HEK293 (cell line): ENCODE measurements around the gene ZNF555.
A peak's percentile ranks its signal among the peaks of the same experiment; 100 is the strongest.

Experiments used
- CTCF ChIP-seq: fragments of 450-650 bp; formaldehyde crosslinking; IDR thresholded peaks from 2 replicates; pipeline ENCODE4 v1.5.1; 2016; ENCODE audit warnings: missing biosample characterization, missing genetic modification characterization
- GLI4 ChIP-seq: fragments of 450-650 bp; formaldehyde crosslinking; IDR thresholded peaks from 2 replicates; pipeline ENCODE4 v1.5.1; 2016; ENCODE audit warnings: missing biosample characterization, missing genetic modification characterization
- HOXA7 ChIP-seq: sonication (generic); formaldehyde crosslinking; IDR thresholded peaks from 2 replicates; pipeline ENCODE4 v1.8.1; 2022; ENCODE audit warnings: missing genetic modification reagents, borderline replicate concordance
- INSM2 ChIP-seq: fragments of 450-650 bp; formaldehyde crosslinking; IDR thresholded peaks from 2 replicates; pipeline ENCODE4 v1.5.1; 2016; ENCODE audit warnings: missing biosample characterization, missing genetic modification characterization
- KLF9 ChIP-seq: fragments of 450-650 bp; formaldehyde crosslinking; IDR thresholded peaks from 2 replicates; pipeline ENCODE4 v1.5.1; 2016; ENCODE audit warnings: missing biosample characterization, missing genetic modification characterization, low read depth
- SCRT1 ChIP-seq: fragments of 450-650 bp; formaldehyde crosslinking; IDR thresholded peaks from 2 replicates; pipeline ENCODE4 v1.5.1; 2016; ENCODE audit warnings: missing biosample characterization, missing genetic modification characterization, borderline replicate concordance
- SP2 ChIP-seq: fragments of 450-650 bp; formaldehyde crosslinking; IDR thresholded peaks from 2 replicates; pipeline ENCODE4 v1.5.1; 2016; ENCODE audit warnings: missing biosample characterization, missing genetic modification characterization
- TRIM28 ChIP-seq: IDR thresholded peaks from 2 replicates; pipeline ENCODE4 v1.6.1; 2011; ENCODE audit warnings: low read length, control low read depth, borderline replicate concordance
- WT1 ChIP-seq: fragments of 450-650 bp; formaldehyde crosslinking; IDR thresholded peaks from 2 replicates; pipeline ENCODE4 v1.5.1; 2016; ENCODE audit warnings: missing biosample characterization, missing genetic modification characterization
- YY1 ChIP-seq: fragments of 450-650 bp; formaldehyde crosslinking; IDR thresholded peaks from 2 replicates; pipeline ENCODE4 v1.5.1; 2018; ENCODE audit warnings: missing biosample characterization, missing genetic modification characterization
- YY2 ChIP-seq: fragments of 450-650 bp; formaldehyde crosslinking; IDR thresholded peaks from 2 replicates; pipeline ENCODE4 v1.5.1; 2016; ENCODE audit warnings: missing biosample characterization, missing genetic modification characterization
- ZBTB8A ChIP-seq: fragments of 450-650 bp; formaldehyde crosslinking; IDR thresholded peaks from 2 replicates; pipeline ENCODE4 v1.5.1; 2016; ENCODE audit warnings: missing biosample characterization, missing genetic modification characterization
- ZFP41 ChIP-seq: fragments of 450-650 bp; formaldehyde crosslinking; IDR thresholded peaks from 2 replicates; pipeline ENCODE4 v1.5.1; 2016; ENCODE audit warnings: missing biosample characterization, missing genetic modification characterization, borderline replicate concordance
- ZIC2 ChIP-seq: fragments of 450-650 bp; formaldehyde crosslinking; IDR thresholded peaks from 2 replicates; pipeline ENCODE4 v1.5.1; 2016; ENCODE audit warnings: missing biosample characterization, missing genetic modification characterization
- ZNF133 ChIP-seq: fragments of 450-650 bp; formaldehyde crosslinking; IDR thresholded peaks from 2 replicates; pipeline ENCODE4 v1.5.1; 2016; ENCODE audit warnings: missing biosample characterization, missing genetic modification characterization
- ZNF157 ChIP-seq: fragments of 450-650 bp; formaldehyde crosslinking; IDR thresholded peaks from 2 replicates; pipeline ENCODE4 v1.5.1; 2016; ENCODE audit warnings: missing biosample characterization, missing genetic modification characterization
- ZNF169 ChIP-seq: fragments of 450-650 bp; formaldehyde crosslinking; IDR thresholded peaks from 2 replicates; pipeline ENCODE4 v1.5.1; 2016; ENCODE audit warnings: missing biosample characterization, missing genetic modification characterization
- ZNF174 ChIP-seq: fragments of 450-650 bp; formaldehyde crosslinking; IDR thresholded peaks from 2 replicates; pipeline ENCODE4 v1.5.0; 2017; ENCODE audit warnings: missing biosample characterization, mild to moderate bottlenecking, missing genetic modification characterization
- ZNF175 ChIP-seq: fragments of 450-650 bp; formaldehyde crosslinking; IDR thresholded peaks from 2 replicates; pipeline ENCODE4 v1.5.1; 2016; ENCODE audit warnings: missing biosample characterization, missing genetic modification characterization
- ZNF184 ChIP-seq: fragments of 450-650 bp; IDR thresholded peaks from 2 replicates; pipeline ENCODE4 v1.5.1; 2018; ENCODE audit warnings: missing biosample characterization, mild to moderate bottlenecking, missing genetic modification characterization
- ZNF19 ChIP-seq: fragments of 450-650 bp; formaldehyde crosslinking; IDR thresholded peaks from 2 replicates; pipeline ENCODE4; 2016; ENCODE audit warnings: missing biosample characterization, missing genetic modification characterization, low read depth
- ZNF362 ChIP-seq: fragments of 450-650 bp; formaldehyde crosslinking; IDR thresholded peaks from 2 replicates; pipeline ENCODE4 v1.5.1; 2016; ENCODE audit warnings: missing biosample characterization, missing genetic modification characterization
- ZNF544 ChIP-seq: fragments of 450-650 bp; formaldehyde crosslinking; IDR thresholded peaks from 2 replicates; pipeline ENCODE4 v1.5.0; 2017; ENCODE audit warnings: missing biosample characterization, missing genetic modification characterization
- ZNF670 ChIP-seq: fragments of 450-650 bp; formaldehyde crosslinking; IDR thresholded peaks from 2 replicates; pipeline ENCODE4 v1.5.1; 2016; ENCODE audit warnings: missing biosample characterization, missing genetic modification characterization, low read depth
- ZNF704 ChIP-seq: fragments of 450-650 bp; formaldehyde crosslinking; IDR thresholded peaks from 2 replicates; pipeline ENCODE4 v1.5.1; 2016; ENCODE audit warnings: missing biosample characterization, missing genetic modification characterization
- ZSCAN30 ChIP-seq: fragments of 450-650 bp; IDR thresholded peaks from 2 replicates; pipeline ENCODE4 v1.5.1; 2018; ENCODE audit warnings: missing biosample characterization, mild to moderate bottlenecking, missing genetic modification characterization, moderate library complexity
- TF ChIP-seq, protein P1 (sequence below): fragments of 450-650 bp; formaldehyde crosslinking; IDR thresholded peaks from 2 replicates; pipeline ENCODE4 v1.5.1; 2016; ENCODE audit warnings: missing biosample characterization, missing genetic modification characterization
- TF ChIP-seq, protein P2 (sequence below): fragments of 450-650 bp; IDR thresholded peaks from 2 replicates; pipeline ENCODE4 v1.5.1; 2018; ENCODE audit warnings: missing biosample characterization, missing genetic modification characterization
- TF ChIP-seq, protein P3 (sequence below): fragments of 450-650 bp; formaldehyde crosslinking; IDR thresholded peaks from 2 replicates; pipeline ENCODE4 v1.5.1; 2016; ENCODE audit warnings: missing biosample characterization, missing genetic modification characterization
- TF ChIP-seq, protein P4 (sequence below): fragments of 450-650 bp; formaldehyde crosslinking; IDR thresholded peaks from 2 replicates; pipeline ENCODE4 v1.5.1; 2016; ENCODE audit warnings: missing biosample characterization, missing genetic modification characterization

Gene ZNF555

GRCh38 chr19:2819540-2820111 lies 21.6 kb upstream of the ZNF555 start, which contains the start of gene ZNF554 (continued):
- TF ChIP-seq ZSCAN30 (tag by site-specific recombination) (peak; percentile 80; the same call in 1 of the 2 replicates), YY2 (tag by site-specific recombination) (peak; percentile 81), ZNF169 (0 out of 2 replicates have a peak, but pooled peaks have one; percentile 30), SP2 (peak; percentile 32), INSM2 (tag by site-specific recombination) (0 out of 2 replicates have a peak, but pooled peaks have one; percentile 50), SCRT1 (tag by site-specific recombination) (no peak), ZNF133 (tag by site-specific recombination) (no peak), ZNF670 (tag by site-specific recombination) (no peak), ZIC2 (tag by site-specific recombination) (peak; percentile 87), ZFP41 (tag by site-specific recombination) (no peak), ZNF157 (tag by site-specific recombination) (no peak), KLF9 (tag by site-specific recombination) (no peak), TRIM28 (no peak), ZNF544 (tag by site-specific recombination) (no peak), ZNF704 (tag by site-specific recombination) (no peak), YY1 (tag by site-specific recombination) (peak; percentile 55; the same call in 1 of the 2 replicates), CTCF (tag by site-specific recombination) (peak; percentile 100), HOXA7 (CRISPR knock-in tag) (no peak), WT1 (tag by site-specific recombination) (no peak), GLI4 (tag by site-specific recombination) (no peak), ZNF184 (peak; percentile 34; the same call in 1 of the 2 replicates), ZBTB8A (tag by site-specific recombination) (peak; percentile 56; the same call in 1 of the 2 replicates), ZNF174 (tag by site-specific recombination) (no peak), ZNF19 (tag by site-specific recombination) (0 out of 2 replicates have a peak, but pooled peaks have one; percentile 71), ZNF362 (tag by site-specific recombination) (no peak), ZNF175 (tag by site-specific recombination) (no peak)
- TF ChIP-seq, protein P1, sequence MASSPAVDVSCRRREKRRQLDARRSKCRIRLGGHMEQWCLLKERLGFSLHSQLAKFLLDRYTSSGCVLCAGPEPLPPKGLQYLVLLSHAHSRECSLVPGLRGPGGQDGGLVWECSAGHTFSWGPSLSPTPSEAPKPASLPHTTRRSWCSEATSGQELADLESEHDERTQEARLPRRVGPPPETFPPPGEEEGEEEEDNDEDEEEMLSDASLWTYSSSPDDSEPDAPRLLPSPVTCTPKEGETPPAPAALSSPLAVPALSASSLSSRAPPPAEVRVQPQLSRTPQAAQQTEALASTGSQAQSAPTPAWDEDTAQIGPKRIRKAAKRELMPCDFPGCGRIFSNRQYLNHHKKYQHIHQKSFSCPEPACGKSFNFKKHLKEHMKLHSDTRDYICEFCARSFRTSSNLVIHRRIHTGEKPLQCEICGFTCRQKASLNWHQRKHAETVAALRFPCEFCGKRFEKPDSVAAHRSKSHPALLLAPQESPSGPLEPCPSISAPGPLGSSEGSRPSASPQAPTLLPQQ (tag by site-specific recombination) = peak; percentile 68
- TF ChIP-seq, protein P2, sequence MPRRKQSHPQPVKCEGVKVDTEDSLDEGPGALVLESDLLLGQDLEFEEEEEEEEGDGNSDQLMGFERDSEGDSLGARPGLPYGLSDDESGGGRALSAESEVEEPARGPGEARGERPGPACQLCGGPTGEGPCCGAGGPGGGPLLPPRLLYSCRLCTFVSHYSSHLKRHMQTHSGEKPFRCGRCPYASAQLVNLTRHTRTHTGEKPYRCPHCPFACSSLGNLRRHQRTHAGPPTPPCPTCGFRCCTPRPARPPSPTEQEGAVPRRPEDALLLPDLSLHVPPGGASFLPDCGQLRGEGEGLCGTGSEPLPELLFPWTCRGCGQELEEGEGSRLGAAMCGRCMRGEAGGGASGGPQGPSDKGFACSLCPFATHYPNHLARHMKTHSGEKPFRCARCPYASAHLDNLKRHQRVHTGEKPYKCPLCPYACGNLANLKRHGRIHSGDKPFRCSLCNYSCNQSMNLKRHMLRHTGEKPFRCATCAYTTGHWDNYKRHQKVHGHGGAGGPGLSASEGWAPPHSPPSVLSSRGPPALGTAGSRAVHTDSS (tag by site-specific recombination) = no peak
- TF ChIP-seq, protein P3, sequence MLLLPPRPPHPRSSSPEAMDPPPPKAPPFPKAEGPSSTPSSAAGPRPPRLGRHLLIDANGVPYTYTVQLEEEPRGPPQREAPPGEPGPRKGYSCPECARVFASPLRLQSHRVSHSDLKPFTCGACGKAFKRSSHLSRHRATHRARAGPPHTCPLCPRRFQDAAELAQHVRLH (tag by site-specific recombination) = peak; percentile 47; the same call in 1 of the 2 replicates
- TF ChIP-seq, protein P4, sequence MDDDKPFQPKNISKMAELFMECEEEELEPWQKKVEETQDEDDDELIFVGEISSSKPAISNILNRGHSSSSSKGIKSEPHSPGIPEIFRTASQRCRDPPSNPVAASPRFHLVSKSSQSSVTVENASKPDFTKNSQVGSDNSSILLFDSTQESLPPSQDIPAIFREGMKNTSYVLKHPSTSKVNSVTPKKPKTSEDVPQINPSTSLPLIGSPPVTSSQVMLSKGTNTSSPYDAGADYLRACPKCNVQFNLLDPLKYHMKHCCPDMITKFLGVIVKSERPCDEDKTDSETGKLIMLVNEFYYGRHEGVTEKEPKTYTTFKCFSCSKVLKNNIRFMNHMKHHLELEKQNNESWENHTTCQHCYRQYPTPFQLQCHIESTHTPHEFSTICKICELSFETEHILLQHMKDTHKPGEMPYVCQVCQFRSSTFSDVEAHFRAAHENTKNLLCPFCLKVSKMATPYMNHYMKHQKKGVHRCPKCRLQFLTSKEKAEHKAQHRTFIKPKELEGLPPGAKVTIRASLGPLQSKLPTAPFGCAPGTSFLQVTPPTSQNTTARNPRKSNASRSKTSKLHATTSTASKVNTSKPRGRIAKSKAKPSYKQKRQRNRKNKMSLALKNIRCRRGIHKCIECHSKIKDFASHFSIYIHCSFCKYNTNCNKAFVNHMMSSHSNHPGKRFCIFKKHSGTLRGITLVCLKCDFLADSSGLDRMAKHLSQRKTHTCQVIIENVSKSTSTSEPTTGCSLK (tag by site-specific recombination) = no peak
